Coronary artery (tissue), 2 donors: ENCODE data around the gene TMEM18.

Experiments
- DNase-seq: peaks from one replicate; pipeline ENCODE4 v3.0.0-alpha.2; 2017; ENCODE audit warnings: low spot score
- H3K27ac ChIP-seq, 2 donors: fragments of 200-600 bp; sonication (generic); one replicate each; pipeline ENCODE4 v1.5.1; 2016 to 2019
- H3K4me3 ChIP-seq: fragments of 200-600 bp; sonication (generic); 2 replicates; pipeline ENCODE4 v1.5.1; 2016; ENCODE audit warnings: mild to moderate bottlenecking, moderate library complexity
- CTCF ChIP-seq: fragments of 200-600 bp; sonication (generic); IDR thresholded peaks from one replicate; pipeline ENCODE4 v1.5.1; 2019; ENCODE audit warnings: antibody characterized with exemption

Gene TMEM18

GRCh38 chr2:660586-661359, 16.4 kb downstream of the TMEM18 start:
- no peak overlapping the region for H3K27ac ChIP-seq
- no peak for TF ChIP-seq CTCF
- H3K4me3 ChIP-seq, result no peak overlapping the region
- no peak for DNase-seq

DNA sequence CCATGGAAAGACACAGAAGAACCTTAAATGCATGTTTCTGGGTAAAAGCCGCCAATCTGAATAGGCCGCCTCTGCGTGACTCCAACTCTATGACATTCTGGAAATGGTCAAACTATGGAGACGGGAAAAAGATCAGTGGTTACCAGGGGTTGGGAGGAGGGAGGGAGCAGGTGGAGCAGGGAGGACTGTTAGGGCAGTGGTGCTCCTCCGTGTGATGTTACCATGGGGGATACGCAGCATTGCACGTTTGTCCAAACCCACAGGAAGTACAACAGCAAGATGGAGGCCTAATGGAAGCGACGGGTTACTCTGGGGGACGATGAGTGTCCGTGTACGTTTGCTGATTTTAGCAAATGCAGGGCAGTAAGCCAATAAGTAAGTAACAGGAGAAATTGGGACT, 17.2 kb downstream of the TMEM18 start:
- no peak for DNase-seq
- TF ChIP-seq CTCF, result no peak
- H3K27ac ChIP-seq, result no peak overlapping the region
- no peak overlapping the region for H3K4me3 ChIP-seq

DNA sequence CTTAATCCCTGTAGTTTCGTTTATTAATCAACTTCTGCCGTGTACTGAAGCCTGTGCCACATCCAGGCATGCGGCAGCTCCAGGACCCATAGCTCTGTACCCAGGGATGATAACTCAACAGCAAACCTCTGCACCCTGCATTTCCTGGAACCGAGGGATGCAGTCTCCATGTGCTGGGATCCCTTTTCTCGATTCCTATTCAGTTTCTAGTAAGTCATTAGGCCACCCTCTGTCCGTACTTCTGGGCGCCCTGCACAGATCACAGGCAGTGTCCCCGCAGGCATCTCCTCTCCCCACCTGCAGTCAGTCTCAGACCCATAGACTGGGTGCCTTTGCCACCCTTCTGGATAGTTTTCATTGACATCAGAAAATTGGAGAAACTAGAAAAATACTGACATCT, 18.8 kb downstream of the TMEM18 start:
- H3K4me3 ChIP-seq, result no peak overlapping the region
- no peak for DNase-seq
- no peak overlapping the region for H3K27ac ChIP-seq
- TF ChIP-seq CTCF, result no peak

DNA sequence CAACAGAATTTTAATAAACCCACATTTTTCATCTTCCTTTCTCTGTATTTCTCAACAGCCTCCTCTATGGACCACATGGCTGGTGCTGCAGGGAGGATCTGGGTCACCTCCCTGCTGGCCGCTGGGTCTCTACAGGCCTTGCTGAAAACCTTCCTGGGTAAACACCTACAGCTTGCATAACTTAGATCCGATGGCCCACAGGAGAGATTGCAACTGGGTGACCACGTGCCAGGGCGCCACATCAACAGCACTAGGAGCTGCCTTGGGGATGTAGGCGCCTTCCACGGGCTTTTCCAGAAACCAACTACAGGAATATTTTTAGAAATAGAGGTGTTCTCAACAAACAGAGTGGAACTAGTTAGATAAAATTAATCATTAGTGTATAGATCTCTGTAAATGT, 19.4 kb downstream of the TMEM18 start:
- no peak overlapping the region for H3K27ac ChIP-seq
- DNase-seq, result no peak
- no peak for TF ChIP-seq CTCF
- H3K4me3 ChIP-seq, result no peak overlapping the region

GRCh38 chr2:656676-657075, 20.5 kb downstream of the TMEM18 start:
- no peak overlapping the region for H3K4me3 ChIP-seq
- no peak overlapping the region for H3K27ac ChIP-seq
- DNase-seq, result peak; percentile 43
- TF ChIP-seq CTCF, result no peak

DNA sequence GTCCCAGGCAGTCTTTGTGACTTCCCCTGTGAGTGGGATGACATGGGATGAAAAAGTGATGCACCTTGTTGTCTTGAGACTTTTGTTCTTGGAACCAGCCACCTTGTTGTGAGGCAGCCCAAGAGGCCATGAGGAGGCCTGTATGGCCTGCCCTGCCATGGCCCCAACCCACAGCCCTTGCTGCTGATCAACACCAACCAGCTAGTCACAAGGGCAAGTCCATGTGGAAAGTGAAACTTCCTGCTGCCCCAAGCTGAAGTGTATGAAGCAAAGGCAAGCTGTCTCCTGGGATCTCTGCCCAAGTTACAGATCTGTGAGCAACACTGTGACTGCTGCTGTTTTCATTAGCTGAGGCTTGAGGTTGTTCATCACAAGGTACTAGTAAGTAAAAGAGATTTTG, 21.6 kb downstream of the TMEM18 start:
- peak; percentile 50 for DNase-seq
- Histone ChIP-seq H3K27ac (no peak overlapping the region), H3K4me3 (no peak overlapping the region)
- no peak for TF ChIP-seq CTCF

DNA sequence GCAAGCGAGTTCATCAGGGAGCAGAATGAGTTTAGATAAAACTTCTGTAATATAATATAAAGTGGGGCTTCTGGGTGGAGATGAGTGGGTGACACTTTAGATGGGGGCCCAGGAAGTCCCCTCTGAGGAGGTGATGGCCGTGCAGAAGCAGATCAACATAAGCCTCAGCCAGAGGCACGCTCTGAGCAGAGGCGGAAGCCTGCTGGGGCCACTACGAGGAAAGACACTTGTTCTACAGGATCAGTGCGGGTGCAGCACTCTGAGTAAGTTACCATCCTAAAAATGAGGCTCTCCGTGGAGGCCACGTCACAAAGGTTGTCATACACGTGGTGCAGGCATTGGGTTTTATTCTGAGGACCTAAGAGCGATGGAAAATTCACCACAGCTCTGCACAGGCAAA, 22.3 kb downstream of the TMEM18 start:
- H3K27ac ChIP-seq, result no peak overlapping the region
- DNase-seq, result peak; percentile 54
- TF ChIP-seq CTCF, result no peak
- H3K4me3 ChIP-seq, result no peak overlapping the region
